B cell (primary cell): Measurements from ENCODE around the gene PCDH1.

ENCODE experiments used
- CTCF ChIP-seq: fragments of 200-600 bp; IDR thresholded peaks from one replicate; pipeline ENCODE4 v1.8.0; 2022; ENCODE audit warnings: antibody characterized with exemption, mild to moderate bottlenecking
- EZH2 ChIP-seq: IDR thresholded peaks from 2 replicates; pipeline ENCODE4 v1.6.1; 2012; ENCODE audit warnings: borderline replicate concordance, low read depth, mild to moderate bottlenecking, moderate library complexity, low read length; ENCODE audit not compliant: insufficient read depth, poor library complexity, severe bottlenecking

- TF ChIP-seq CTCF (no peak), EZH2 (no peak)
These were observed 10.6 kb downstream of the PCDH1 start for GRCh38 chr5:141867651-141868050.
